Stomach (tissue), 9 donors: ENCODE data around the gene PITPNB. TPM values are rescaled to one million over a fixed set of nuclear protein-coding genes. Genes with fewer than 3 reads are reported as not detected.
A peak's percentile ranks its signal among the peaks of the same experiment; 100 is the strongest.

Experiments
- DNase-seq, 2 donors: peaks; one replicate each; pipeline versions ENCODE4 v3.0.0 to v3.0.0-alpha.2; 2013 to 2019
- H3K27ac ChIP-seq, 5 donors: fragments of 200-600 bp in 4 of 5; sonication (generic) in 4 of 5; one replicate each; pipeline ENCODE4 v1.5.1; 2013 to 2019; ENCODE audit warnings: mild to moderate bottlenecking in 1 of 5, moderate library complexity in 1 of 5
- H3K27me3 ChIP-seq, 3 donors: fragments of 200-600 bp; sonication (generic); one replicate each; pipeline ENCODE4 v1.5.1; 2017 to 2019; ENCODE audit warnings: mixed run types in 1 of 3
- H3K36me3 ChIP-seq, 4 donors: fragments of 200-600 bp; sonication (generic); 1 replicate in 3 of 4; 2 replicates in 1 of 4; pipeline ENCODE4 v1.5.1; 2016 to 2019
- H3K4me1 ChIP-seq, 4 donors: fragments of 200-600 bp; sonication (generic); one replicate each; pipeline ENCODE4 v1.5.1; 2016 to 2019
- H3K4me3 ChIP-seq, 4 donors: fragments of 200-600 bp; sonication (generic) in 3 of 4; one replicate each; pipeline ENCODE4 v1.5.1; 2016 to 2019; ENCODE audit warnings: mild to moderate bottlenecking in 1 of 4
- H3K9me3 ChIP-seq, 4 donors: fragments of 200-600 bp; sonication (generic); one replicate each; pipeline ENCODE4 v1.5.1; 2016 to 2019
- CTCF ChIP-seq, 7 experiments: fragments of 450-650 bp in 4 of 7; fragments of 200-600 bp in 3 of 7; sonication (generic) in 3 of 7; IDR thresholded peaks; one replicate each; pipeline ENCODE4 v1.5.1; 2016 to 2019; ENCODE audit warnings: antibody characterized with exemption in 7 of 7, control low read depth in 2 of 7, mild to moderate bottlenecking in 1 of 7
- EP300 ChIP-seq: sonication (generic); formaldehyde crosslinking; IDR thresholded peaks from one replicate; pipeline ENCODE4 v1.6.1; 2017; ENCODE audit warnings: antibody characterized with exemption
- POLR2A ChIP-seq, 4 donors: fragments of 450-650 bp; IDR thresholded peaks; one replicate each; pipeline ENCODE4 v1.6.1; 2016; ENCODE audit warnings: antibody characterized with exemption in 4 of 4, control low read depth in 2 of 4, mild to moderate bottlenecking in 1 of 4, moderate library complexity in 1 of 4
- POLR2AphosphoS5 ChIP-seq, 3 donors: sonication (generic); formaldehyde crosslinking; IDR thresholded peaks; one replicate each; pipeline ENCODE4 v1.6.1; 2016; ENCODE audit warnings: antibody characterized with exemption in 3 of 3
- WGBS, 5 donors: extraction: QIAGEN DNeasy Blood & Tissue Kit in 3 of 5; methylation state at CpG; one replicate each; pipeline versions ENCODE4 v1.1.5 to v1.1.7; 2013 to 2018; 5-methylcytosine and 5-hydroxymethylcytosine counted together
- intact Hi-C: fragments of 100-400 bp; cut with DNase I; formaldehyde crosslinking; loops from one replicate; pipeline ENCODE4 v1.15.1; 2023; ENCODE audit warnings: low total_unique reads
- polyA plus RNA-seq, 3 donors: library from polyadenylated mRNA; stranded (reverse); fragments of 200-250 nt; gene quantifications; one replicate each; pipeline ENCODE4 v1.2.3, GENCODE V29; 2013
- total RNA-seq, 5 donors: library from RNA; depleted of rRNA; stranded (reverse); fragments of >200 nt; gene quantifications; one replicate each; pipeline versions ENCODE4 v1.1.0 to v1.2.3, GENCODE V29; 2014 to 2016
- donor health status: healthy with polysubstance abuse.
- donor health status: Bipolar disorder and iron deficiency.
- donor health status: healthy.

PITPNB gene
- total and polyA plus RNA-seq, 8 donors: 6.7 to 91.6 (median 29.9) TPM

- TF ChIP-seq EP300 (no peak), POLR2AphosphoS5 (IDR thresholded peaks at IDR 0.05) (no peak), CTCF (IDR thresholded peaks at IDR 0.05) (no peak), POLR2A (IDR thresholded peaks at IDR 0.05) (no peak)
- Histone ChIP-seq H3K4me3 (no peak overlapping the region), H3K27me3 (no peaks in the 10 kb centered on the region), H3K27ac (no peak overlapping the region), H3K9me3 (no peaks in the 10 kb centered on the region), H3K36me3 (peaks cover 0 to 12% (median 4%) of the 10 kb centered on the region in 4 donors), H3K4me1 (peaks cover 0 to 19% (median 7%) of the 10 kb centered on the region in 4 donors)
- WGBS, 5 donors: 92 to 97% (median 95%) methylated on average over 6 to 7 of the region's 7 CpGs
- no peak for DNase-seq
- intact Hi-C loops: no loop called here
Observed at GRCh38 chr22:27840436-27840835, 78.6 kb downstream of the PITPNB start.

DNA sequence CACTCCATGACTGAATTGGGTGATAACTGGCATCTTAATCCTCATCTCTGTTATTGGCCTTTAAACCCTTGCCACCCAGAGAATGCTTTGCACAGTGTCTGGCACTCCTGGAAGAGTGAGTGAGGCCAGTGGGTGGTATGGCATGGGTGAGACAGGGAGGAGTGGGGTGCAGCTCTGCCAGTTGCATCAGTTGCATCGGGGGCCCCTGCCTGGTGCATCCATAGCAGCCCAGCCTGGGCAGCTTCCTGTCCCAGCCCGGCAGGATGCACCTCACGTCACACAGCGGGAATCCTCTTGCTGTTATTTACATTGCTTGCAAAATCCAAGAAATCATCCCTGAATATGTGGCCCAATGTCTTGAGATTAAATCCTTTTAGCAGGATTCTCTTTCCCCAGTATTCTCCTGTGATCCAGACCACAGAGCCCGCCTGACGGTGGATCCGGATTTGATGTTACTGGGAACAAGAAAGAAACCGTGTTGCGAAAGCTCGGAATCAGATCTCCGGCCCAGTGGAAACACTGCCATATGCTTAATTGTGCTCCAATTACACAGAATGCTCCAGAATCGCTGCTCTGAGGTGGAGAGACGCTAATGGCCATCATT lies 79.9 kb downstream of the PITPNB start:
- Histone ChIP-seq H3K27ac (no peak overlapping the region), H3K27me3 (no peaks in the 10 kb centered on the region), H3K4me3 (no peak overlapping the region), H3K9me3 (no peaks in the 10 kb centered on the region), H3K36me3 (peaks cover 0 to 8% (median 4%) of the 10 kb centered on the region in 4 donors), H3K4me1 (peaks cover 0 to 16% (median 7%) of the 10 kb centered on the region in 4 donors)
- intact Hi-C loops: no loop called here
- DNase-seq: no peak
- no peak for TF ChIP-seq POLR2AphosphoS5 (IDR thresholded peaks at IDR 0.05)
- TF ChIP-seq CTCF (IDR thresholded peaks at IDR 0.05): no peak
- TF ChIP-seq EP300: no peak
- no peak for TF ChIP-seq POLR2A (IDR thresholded peaks at IDR 0.05)
- WGBS, 5 donors: 89 to 92% (median 90%) methylated on average over 13 of the region's 13 CpGs

DNA sequence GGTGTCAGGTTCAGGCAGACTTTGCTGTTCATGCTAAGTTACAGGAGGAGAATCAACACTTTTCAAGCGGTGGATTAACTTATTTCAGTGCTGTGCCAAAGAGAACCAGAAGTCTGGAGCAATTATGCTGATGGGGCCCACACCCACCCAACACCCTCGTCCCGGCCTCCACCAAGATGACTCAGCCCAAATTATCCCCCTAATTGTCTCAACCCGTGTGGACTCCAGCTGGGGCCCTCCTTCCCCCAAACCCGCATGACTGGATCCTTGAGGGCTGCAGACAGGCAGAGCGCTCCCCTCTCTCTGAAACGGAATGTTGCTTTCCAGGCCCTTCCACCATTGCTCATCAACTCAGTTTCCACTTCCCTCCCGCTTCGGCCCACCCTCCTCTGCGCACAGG lies 82.9 kb downstream of the PITPNB start:
- DNase-seq: peak in 1 of 2 donors; percentile 23
- intact Hi-C loops: no loop called here
- 68 to 86% (median 79%) methylated on average over 10 of the region's 10 CpGs for WGBS, 5 donors
- Histone ChIP-seq H3K27me3 (no peaks in the 10 kb centered on the region), H3K27ac (no peak overlapping the region), H3K36me3 (peaks cover 0 to 7% (median 0%) of the 10 kb centered on the region in 4 donors), H3K9me3 (no peaks in the 10 kb centered on the region), H3K4me1 (no peaks in the 10 kb centered on the region), H3K4me3 (no peak overlapping the region)
- TF ChIP-seq CTCF (IDR thresholded peaks at IDR 0.05): no peak
- no peak for TF ChIP-seq POLR2A (IDR thresholded peaks at IDR 0.05)
- TF ChIP-seq EP300: no peak
- no peak for TF ChIP-seq POLR2AphosphoS5 (IDR thresholded peaks at IDR 0.05)

- intact Hi-C loops: no loop called here
- no peak for TF ChIP-seq POLR2AphosphoS5 (IDR thresholded peaks at IDR 0.05)
- TF ChIP-seq POLR2A (IDR thresholded peaks at IDR 0.05): no peak
- no peak for TF ChIP-seq EP300
- TF ChIP-seq CTCF (IDR thresholded peaks at IDR 0.05): no peak
- H3K4me1 ChIP-seq: no peaks in the 10 kb centered on the region
- H3K27ac ChIP-seq: no peak overlapping the region
- no peaks in the 10 kb centered on the region for H3K9me3 ChIP-seq
- H3K4me3 ChIP-seq: no peak overlapping the region
- no peak for DNase-seq
- 76 to 83% (median 81%) methylated on average over 6 of the region's 6 CpGs for WGBS, 5 donors
- no peaks in the 10 kb centered on the region for H3K36me3 ChIP-seq
- no peaks in the 10 kb centered on the region for H3K27me3 ChIP-seq
Observed at GRCh38 chr22:27835446-27835845, 83.6 kb downstream of the PITPNB start.
